Measurements from ENCODE around the gene HIGD1B. TPM values are rescaled to one million over a fixed set of nuclear protein-coding genes. Genes with fewer than 3 reads are reported as not detected.

HIGD1B gene
- total and polyA plus RNA-seq, 2 donors (not counting 3 experiments of a cell fraction or from before 2014, with no cell fraction given): not detected

GRCh38 chr17:44844390-44844830 lies 3.3 kb upstream of the HIGD1B start:
- DNase-seq (ENCODE audit: low read depth, low spot score) (peak; percentile 23), FAIRE-seq (peak; percentile 26)
- no peak overlapping the region for H3K9ac ChIP-seq (replicated peaks; ENCODE audit: extremely low read depth, insufficient read depth, low read length)

DNA sequence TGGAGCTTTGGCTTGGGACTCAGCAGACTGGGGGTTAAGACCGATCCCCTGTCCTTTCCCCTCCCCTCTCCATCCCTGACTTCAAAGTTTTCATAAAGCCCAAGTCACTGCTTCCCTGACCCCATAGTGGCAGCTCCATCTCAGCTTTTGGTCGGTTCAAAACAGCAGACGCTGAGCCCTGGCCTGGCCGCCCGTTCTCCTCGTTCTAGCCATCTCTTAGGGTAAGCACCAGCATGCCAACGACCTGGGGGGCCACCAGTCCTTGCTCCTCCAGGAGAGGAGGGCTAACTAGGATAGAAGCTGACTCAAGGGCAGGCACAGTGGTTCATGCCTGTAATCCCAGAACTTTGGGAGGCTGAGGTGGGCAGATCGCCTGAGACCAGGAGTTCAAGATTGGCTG lies 1.5 kb upstream of the HIGD1B start:
- Histone ChIP-seq H3K9me3 (replicated peaks; ENCODE audit: control insufficient read depth, insufficient read depth, low read length) (no peaks in the 10 kb centered on the region), H3K27ac (ENCODE audit: insufficient read depth, low read depth, low read length) (no peak overlapping the region), H3K4me3 (replicated peaks in 1 of 3; ENCODE audit: insufficient read depth in 1 of 3, low read depth in 1 of 3, low read length in 3 of 3) (no peak overlapping the region), H3K9me1 (replicated peaks; ENCODE audit: control insufficient read depth, extremely low read depth, insufficient read depth, low read length) (no peaks in the 10 kb centered on the region), H3K36me3 (ENCODE audit: control insufficient read depth in 2 of 2, extremely low read depth in 1 of 2, insufficient read depth in 2 of 2, low read length in 2 of 2) (peaks cover 4 to 5% of the 10 kb centered on the region in 2 experiments), H3K4me2 (ENCODE audit: insufficient read depth, low read length) (no peak overlapping the region), H3K79me2 (ENCODE audit: control insufficient read depth, insufficient read depth, low read length) (no peaks in the 10 kb centered on the region), H2AFZ (ENCODE audit: low read depth, low read length) (no peak overlapping the region), H3K4me1 (ENCODE audit: control insufficient read depth, extremely low read depth, insufficient read depth, low read length) (no peaks in the 10 kb centered on the region), H3K27me3 (ENCODE audit: control insufficient read depth in 2 of 2, insufficient read depth in 2 of 2, low read length in 2 of 2) (no peaks in the 10 kb centered on the region), H3K9ac (replicated peaks; ENCODE audit: extremely low read depth, insufficient read depth, low read length) (no peak overlapping the region), H4K20me1 (replicated peaks; ENCODE audit: control insufficient read depth, extremely low read depth, insufficient read depth, low read length) (no peaks in the 10 kb centered on the region)
- no peak for FAIRE-seq
- dilution Hi-C loops (cut with MboI; ENCODE audit: extremely low pct_ligation_motif_present, low sequenced_read_pairs) (no loop called here), intact Hi-C loops (cut with micrococcal nuclease) (no loop called here)
- BruUV-seq (replicated peaks): no TSS peak
- TF ChIP-seq FOS (IDR thresholded peaks at IDR 0.05; ENCODE audit: borderline replicate concordance, insufficient read depth, low read length) (no peak), JUN (IDR thresholded peaks at IDR 0.05; ENCODE audit: borderline replicate concordance, insufficient read depth, insufficient read length, low read depth) (no peak), POLR2A (IDR thresholded peaks at IDR 0.05; ENCODE audit: low read depth, low read length) (no peak), MYC (IDR thresholded peaks at IDR 0.05; ENCODE audit: low read depth, low read length) (no peak), EZH2 (IDR thresholded peaks at IDR 0.05; ENCODE audit: borderline replicate concordance, low read depth, low read length, severe bottlenecking) (no peak)
- TF ChIP-seq, protein P1, sequence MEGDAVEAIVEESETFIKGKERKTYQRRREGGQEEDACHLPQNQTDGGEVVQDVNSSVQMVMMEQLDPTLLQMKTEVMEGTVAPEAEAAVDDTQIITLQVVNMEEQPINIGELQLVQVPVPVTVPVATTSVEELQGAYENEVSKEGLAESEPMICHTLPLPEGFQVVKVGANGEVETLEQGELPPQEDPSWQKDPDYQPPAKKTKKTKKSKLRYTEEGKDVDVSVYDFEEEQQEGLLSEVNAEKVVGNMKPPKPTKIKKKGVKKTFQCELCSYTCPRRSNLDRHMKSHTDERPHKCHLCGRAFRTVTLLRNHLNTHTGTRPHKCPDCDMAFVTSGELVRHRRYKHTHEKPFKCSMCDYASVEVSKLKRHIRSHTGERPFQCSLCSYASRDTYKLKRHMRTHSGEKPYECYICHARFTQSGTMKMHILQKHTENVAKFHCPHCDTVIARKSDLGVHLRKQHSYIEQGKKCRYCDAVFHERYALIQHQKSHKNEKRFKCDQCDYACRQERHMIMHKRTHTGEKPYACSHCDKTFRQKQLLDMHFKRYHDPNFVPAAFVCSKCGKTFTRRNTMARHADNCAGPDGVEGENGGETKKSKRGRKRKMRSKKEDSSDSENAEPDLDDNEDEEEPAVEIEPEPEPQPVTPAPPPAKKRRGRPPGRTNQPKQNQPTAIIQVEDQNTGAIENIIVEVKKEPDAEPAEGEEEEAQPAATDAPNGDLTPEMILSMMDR (IDR thresholded peaks at IDR 0.05; ENCODE audit: extremely low read depth in 1 of 2, insufficient read depth in 1 of 2, low read depth in 1 of 2, low read length in 2 of 2): no peak
- no peak for DNase-seq (ENCODE audit: low read depth, low spot score)
- ChIA-PET CTCF (interaction anchor here (0.6 to 3.5 kb wide), 5 partner anchors 8 to 70 kb away, joined by 3 to 14 read pairs (median 3); no protein-coding TSS in a partner anchor), POLR2A (interaction anchor here (1.1 kb wide), 1 partner anchor 26 kb away, joined by 5 read pairs; no protein-coding TSS in a partner anchor)

More at GRCh38 chr17:44844390-44844830, 3.3 kb upstream of the HIGD1B start:
- BruUV-seq (replicated peaks): no TSS peak
- Histone ChIP-seq H2AFZ (ENCODE audit: low read depth, low read length) (no peak overlapping the region), H3K4me1 (ENCODE audit: control insufficient read depth, extremely low read depth, insufficient read depth, low read length) (no peaks in the 10 kb centered on the region), H3K9me1 (replicated peaks; ENCODE audit: control insufficient read depth, extremely low read depth, insufficient read depth, low read length) (no peaks in the 10 kb centered on the region), H3K9me3 (replicated peaks; ENCODE audit: control insufficient read depth, insufficient read depth, low read length) (no peaks in the 10 kb centered on the region), H3K36me3 (ENCODE audit: control insufficient read depth in 2 of 2, extremely low read depth in 1 of 2, insufficient read depth in 2 of 2, low read length in 2 of 2) (no peaks in the 10 kb centered on the region), H3K27ac (ENCODE audit: insufficient read depth, low read depth, low read length) (no peak overlapping the region), H3K79me2 (ENCODE audit: control insufficient read depth, insufficient read depth, low read length) (no peaks in the 10 kb centered on the region), H3K4me3 (replicated peaks in 1 of 3; ENCODE audit: insufficient read depth in 1 of 3, low read depth in 1 of 3, low read length in 3 of 3) (no peak overlapping the region), H3K27me3 (ENCODE audit: control insufficient read depth in 2 of 2, insufficient read depth in 2 of 2, low read length in 2 of 2) (no peaks in the 10 kb centered on the region), H3K4me2 (ENCODE audit: insufficient read depth, low read length) (no peak overlapping the region), H4K20me1 (replicated peaks; ENCODE audit: control insufficient read depth, extremely low read depth, insufficient read depth, low read length) (no peaks in the 10 kb centered on the region)
- TF ChIP-seq, protein P1 (IDR thresholded peaks at IDR 0.05; ENCODE audit: extremely low read depth in 1 of 2, insufficient read depth in 1 of 2, low read depth in 1 of 2, low read length in 2 of 2): peak in 1 of 2 donors; percentile 2
- TF ChIP-seq JUN (IDR thresholded peaks at IDR 0.05; ENCODE audit: borderline replicate concordance, insufficient read depth, insufficient read length, low read depth) (no peak), POLR2A (IDR thresholded peaks at IDR 0.05; ENCODE audit: low read depth, low read length) (no peak)
- intact Hi-C loops (cut with micrococcal nuclease): no loop called here
- dilution Hi-C loops (cut with MboI; ENCODE audit: extremely low pct_ligation_motif_present, low sequenced_read_pairs): no loop called here
- POLR2A ChIA-PET: no interaction called here
- CTCF ChIA-PET: interaction anchor here (1.2 to 2.0 kb wide), 4 partner anchors 13 to 206 kb away, joined by 4 to 23 read pairs (median 5); no protein-coding TSS in a partner anchor
